HepG2 (cell line): ENCODE data around the gene SHISA5. TPM values are rescaled to one million over a fixed set of nuclear protein-coding genes. Genes with fewer than 3 reads are reported as not detected.

Source experiments
- ATAC-seq: fragments of 200-7000 bp; cut with Tn5 transposase; 3 replicates; pipeline ENCODE4 v1.9.1; 2020; ENCODE audit warnings: mild to moderate bottlenecking, moderate library complexity
- BruUV-seq: library from RNA; stranded (reverse); fragments of 400-500 nt; replicated peaks from 2 replicates; lab custom pipeline; 2021; lab: Mats Ljungman, UMichigan
- CTCF ChIA-PET: fragments of 300-600 bp; formaldehyde crosslinking; extraction: SDS; loops from one replicate; lab custom pipeline; 2021; ENCODE audit warnings: low total read pairs, inconsistent platforms, low intra/inter-chr PET ratio; lab: Yijun Ruan, JAX
- POLR2A ChIA-PET: fragments of 350-600 bp; sonication (Branson Sonifier 250); formaldehyde crosslinking; loops from one replicate; lab custom pipeline; 2020; ENCODE audit warnings: antibody characterized with exemption, inconsistent platforms; lab: Yijun Ruan, JAX
- DNase-seq: peaks from one replicate; pipeline ENCODE4 v3.0.0-alpha.2; 2015; ENCODE audit warnings: low spot score
- FAIRE-seq: peaks from 3 replicates; lab custom pipeline; 2011; peaks lifted over from hg19 to GRCh38; lab: Jason Lieb, UNC
- H2AFZ ChIP-seq: one replicate; pipeline ENCODE4 v1.6.1; 2011; ENCODE audit warnings: low read length, inconsistent platforms
- H3K27ac ChIP-seq: fragments of 300-600 bp; 3 replicates; pipeline ENCODE4 v1.8.0; 2011; ENCODE audit warnings: mixed run types, mild to moderate bottlenecking, mixed read lengths, low read length, inconsistent platforms; ENCODE audit not compliant: insufficient read depth; ENCODE audit errors: extremely low read length
- H3K27me3 ChIP-seq, 2 experiments: fragments of 200-600 bp in 1 of 2; 2 replicates in 1 of 2; 3 replicates in 1 of 2; pipeline versions ENCODE4 v1.6.0 to v1.8.0; 2011; ENCODE audit warnings: low read length in 2 of 2, mild to moderate bottlenecking in 2 of 2, moderate library complexity in 2 of 2, inconsistent platforms in 1 of 2; ENCODE audit not compliant: insufficient read depth in 2 of 2, control insufficient read depth in 1 of 2
- H3K36me3 ChIP-seq, 2 experiments: fragments of 200-600 bp in 1 of 2; replicated peaks in 1 of 2; 2 replicates in 1 of 2; 3 replicates in 1 of 2; pipeline versions ENCODE4 v1.5.1 to v1.8.0; 2011; ENCODE audit warnings: low read length in 2 of 2, inconsistent platforms in 1 of 2; ENCODE audit not compliant: insufficient read depth in 2 of 2, control insufficient read depth in 1 of 2
- H3K4me1 ChIP-seq: 2 replicates; pipeline ENCODE4 v1.5.1; 2012; ENCODE audit warnings: low read length, inconsistent platforms; ENCODE audit not compliant: insufficient read depth
- H3K4me2 ChIP-seq: 2 replicates; pipeline ENCODE4 v1.6.0; 2011; ENCODE audit warnings: low read depth, low read length, inconsistent platforms
- H3K4me3 ChIP-seq, 3 experiments: fragments of 200-600 bp in 1 of 3; sonication (generic), shearing (Covaris generic) in 1 of 3; replicated peaks in 1 of 3; 2 replicates each; pipeline ENCODE4 v1.5.1; 2011 to 2016; ENCODE audit warnings: low read length in 3 of 3, inconsistent platforms in 2 of 3, low read depth in 2 of 3, mild to moderate bottlenecking in 2 of 3, control low read depth in 1 of 3, mixed read lengths in 1 of 3; ENCODE audit not compliant: insufficient read depth in 1 of 3
- H3K79me2 ChIP-seq: one replicate; pipeline ENCODE4 v1.6.1; 2011; ENCODE audit warnings: low read length, inconsistent platforms; ENCODE audit not compliant: insufficient read depth
- H3K9ac ChIP-seq: 2 replicates; pipeline ENCODE4 v1.6.0; 2011; ENCODE audit warnings: mild to moderate bottlenecking, low read depth, low read length, inconsistent platforms; ENCODE audit not compliant: insufficient read depth
- H3K9me3 ChIP-seq: 2 replicates; pipeline ENCODE4 v1.5.1; 2012; ENCODE audit warnings: mild to moderate bottlenecking, low read length
- H4K20me1 ChIP-seq: 2 replicates; pipeline ENCODE4 v1.6.0; 2011; ENCODE audit warnings: inconsistent platforms, mild to moderate bottlenecking, low read length, moderate library complexity; ENCODE audit not compliant: insufficient read depth
- AGO2 ChIP-seq: fragments of 200-400 bp; formaldehyde crosslinking; optimal IDR thresholded peaks from 2 replicates; pipeline ENCODE3; 2017; ENCODE audit warnings: mild to moderate bottlenecking, low read depth, low read length, moderate library complexity
- CHD4 ChIP-seq: fragments of 200-600 bp; sonication (generic); IDR thresholded peaks from 2 replicates; pipeline ENCODE4 v1.7.0; 2017; ENCODE audit warnings: mild to moderate bottlenecking, low read length, borderline replicate concordance
- FOXK1 ChIP-seq: sonication (generic); formaldehyde crosslinking; IDR thresholded peaks from 2 replicates; pipeline ENCODE4 v1.4.0; 2020; ENCODE audit warnings: low read depth, missing genetic modification reagents, borderline replicate concordance
- HOXA5 ChIP-seq: sonication (generic); formaldehyde crosslinking; IDR thresholded peaks from 2 replicates; pipeline ENCODE4 v1.4.0; 2020; ENCODE audit warnings: missing genetic modification reagents
- HOXA7 ChIP-seq: sonication (generic); formaldehyde crosslinking; IDR thresholded peaks from 2 replicates; pipeline ENCODE4 v1.8.1; 2022; ENCODE audit warnings: mild to moderate bottlenecking, missing genetic modification reagents, moderate library complexity
- NFE2L2 ChIP-seq: fragments of 150-350 bp; IDR thresholded peaks from 2 replicates; pipeline ENCODE4 v1.6.1; 2014; ENCODE audit warnings: low read length
- NR2F1 ChIP-seq, 2 experiments: fragments of 450-650 bp in 1 of 2; formaldehyde crosslinking in 1 of 2; IDR thresholded peaks; 2 replicates each; pipeline versions ENCODE4 v1.5.0 to v1.6.1; 2016 to 2020; ENCODE audit warnings: mild to moderate bottlenecking in 1 of 2, missing compliant biosample characterization in 1 of 2, missing genetic modification reagents in 1 of 2, moderate library complexity in 1 of 2
- RBFOX2 ChIP-seq: fragments of 200-400 bp; formaldehyde crosslinking; IDR thresholded peaks from 2 replicates; pipeline ENCODE4 v1.6.1; 2017; ENCODE audit warnings: low read depth, mild to moderate bottlenecking, low read length
- TBX2 ChIP-seq: sonication (generic); formaldehyde crosslinking; IDR thresholded peaks from 2 replicates; pipeline ENCODE4 v1.5.0; 2020; ENCODE audit warnings: missing genetic modification reagents, mild to moderate bottlenecking, borderline replicate concordance
- TRIM24 ChIP-seq: sonication (generic); formaldehyde crosslinking; IDR thresholded peaks from 2 replicates; pipeline ENCODE4 v1.8.0; 2022; ENCODE audit warnings: mild to moderate bottlenecking, missing genetic modification reagents
- ZNF274 ChIP-seq: sonication (generic); formaldehyde crosslinking; IDR thresholded peaks from 2 replicates; pipeline ENCODE4 v1.5.1; 2020; ENCODE audit warnings: mild to moderate bottlenecking, missing genetic modification reagents
- ZNF530 ChIP-seq: sonication (generic); formaldehyde crosslinking; IDR thresholded peaks from 2 replicates; pipeline ENCODE4 v1.5.0; 2020; ENCODE audit warnings: low read depth, mild to moderate bottlenecking, missing genetic modification reagents
- ZNF788 ChIP-seq: sonication (generic); formaldehyde crosslinking; IDR thresholded peaks from 2 replicates; pipeline ENCODE4 v1.5.0; 2020; ENCODE audit warnings: mild to moderate bottlenecking, missing genetic modification reagents, borderline replicate concordance
- ZSCAN12 ChIP-seq: sonication (generic); formaldehyde crosslinking; IDR thresholded peaks from 2 replicates; pipeline ENCODE4 v1.9.0; 2021; ENCODE audit warnings: mild to moderate bottlenecking, missing genetic modification reagents
- WGBS: methylation state at CpG from one replicate; pipeline ENCODE4 v1.1.6; 2017; ENCODE audit warnings: low lambda C conversion rate; 5-methylcytosine and 5-hydroxymethylcytosine counted together
- in situ Hi-C: cut with HindIII; loops from 2 replicates; pipeline ENCODE4 v1.10.0; 2017; ENCODE audit warnings: low pct_unique_long_range_greater_than_20kb; ENCODE audit not compliant: extremely low pct_ligation_motif_present
- intact Hi-C: fragments of 100-400 bp; cut with micrococcal nuclease; formaldehyde crosslinking; loops from one replicate; pipeline ENCODE4 v1.10.0; 2022; ENCODE audit not compliant: unreplicated experiment
- polyA plus RNA-seq, 8 experiments: library from polyadenylated mRNA; depleted of rRNA in 3 of 8; stranded (reverse) in 7 of 8; unstranded in 1 of 8; fragments of >200 nt; fragmentation: Illumina TruSeq in 4 of 8; extraction: Trizol in 4 of 8; gene quantifications; 2 replicates each; pipeline versions ENCODE4 v1.2.1 to v1.2.3, GENCODE V29; 2011 to 2016; ENCODE audit warnings: low read depth in 4 of 8, missing spikeins in 1 of 8, mixed read lengths in 1 of 8; ENCODE audit not compliant: insufficient read depth in 1 of 8
- total RNA-seq, 5 experiments: library from RNA; depleted of rRNA; stranded (reverse); fragments of >200 nt; fragmentation: Illumina TruSeq; extraction: Trizol; gene quantifications; 2 replicates each; pipeline ENCODE4 v1.2.3, GENCODE V29; 2016; ENCODE audit warnings: low read depth in 1 of 5
- TF ChIP-seq, protein P1 (sequence below): sonication (generic); formaldehyde crosslinking; IDR thresholded peaks from 2 replicates; pipeline ENCODE4 v1.5.0; 2020; ENCODE audit warnings: missing genetic modification reagents
- TF ChIP-seq, protein P2 (sequence below): sonication (generic); formaldehyde crosslinking; IDR thresholded peaks from 2 replicates; pipeline ENCODE4 v1.8.0; 2022; ENCODE audit warnings: mild to moderate bottlenecking, missing genetic modification reagents; ENCODE audit not compliant: insufficient replicate concordance
- TF ChIP-seq, protein P3 (sequence below): sonication (generic); formaldehyde crosslinking; IDR thresholded peaks from 2 replicates; pipeline ENCODE4 v1.5.1; 2020; ENCODE audit warnings: mild to moderate bottlenecking, missing genetic modification reagents, borderline replicate concordance

Gene SHISA5
- total and polyA plus RNA-seq, 2 of the 13 experiments (the other 11 are each of a cell fraction or from before 2014, with no cell fraction given) = 75.8 to 91.4 TPM

GRCh38 chr3:48426401-48426909 is 77.5 kb downstream of the SHISA5 start:
- no peak for ATAC-seq
- H3K4me3 ChIP-seq = peak overlapping the region; percentile 79 to 93 (median 86)
- H3K27ac ChIP-seq = peak overlapping the region; percentile 99
- no peak overlapping the region for H2AFZ ChIP-seq
- peaks cover 69% of the 10 kb centered on the region for H3K79me2 ChIP-seq
- no peak for FAIRE-seq
- ChIA-PET CTCF (interaction anchor here (3.1 kb wide), 1 partner anchor 9 kb away, joined by 14 read pairs; no protein-coding TSS in a partner anchor), POLR2A (interaction anchor here (0.9 to 9.0 kb wide), 6 partner anchors 7 to 47 kb away, joined by 3 to 130 read pairs (median 10); partner anchors contain the start of genes CCDC51 and TMA7)
- in situ Hi-C loops = no loop called here
- no peak for DNase-seq
- peaks cover 79% of the 10 kb centered on the region for H3K4me1 ChIP-seq
- WGBS = 29% methylated on average over 10 of the region's 11 CpGs
- no peaks in the 10 kb centered on the region for H3K27me3 ChIP-seq
- H4K20me1 ChIP-seq = peaks cover 68% of the 10 kb centered on the region
- peaks cover 26 to 43% of the 10 kb centered on the region in 2 experiments; a peak in 4 of 5 replicates for H3K36me3 ChIP-seq
- H3K9ac ChIP-seq = peak overlapping the region; percentile 96
- intact Hi-C loops = no loop called here
- H3K9me3 ChIP-seq = no peaks in the 10 kb centered on the region
- no TSS peak for BruUV-seq
- peak overlapping the region; percentile 100 for H3K4me2 ChIP-seq
- TF ChIP-seq NFE2L2 (no peak), FOXK1 (CRISPR knock-in tag) (no peak), NR2F1 (CRISPR knock-in tag; IDR thresholded peaks at IDR 0.05) (no peak), ZNF788 (CRISPR knock-in tag) (no peak; the same call in 1 of the 2 replicates), ZNF530 (CRISPR knock-in tag) (no peak), ZSCAN12 (CRISPR knock-in tag) (no peak), HOXA5 (no peak), HOXA7 (CRISPR knock-in tag) (no peak), CHD4 (no peak), RBFOX2 (peak; percentile 63; the same call in 1 of the 2 replicates), AGO2 (peak; percentile 93), TRIM24 (CRISPR knock-in tag) (no peak), TBX2 (peak; percentile 55; the same call in 1 of the 2 replicates), ZNF274 (CRISPR knock-in tag) (peak; percentile 15; the same call in 1 of the 2 replicates)
- TF ChIP-seq, protein P1, sequence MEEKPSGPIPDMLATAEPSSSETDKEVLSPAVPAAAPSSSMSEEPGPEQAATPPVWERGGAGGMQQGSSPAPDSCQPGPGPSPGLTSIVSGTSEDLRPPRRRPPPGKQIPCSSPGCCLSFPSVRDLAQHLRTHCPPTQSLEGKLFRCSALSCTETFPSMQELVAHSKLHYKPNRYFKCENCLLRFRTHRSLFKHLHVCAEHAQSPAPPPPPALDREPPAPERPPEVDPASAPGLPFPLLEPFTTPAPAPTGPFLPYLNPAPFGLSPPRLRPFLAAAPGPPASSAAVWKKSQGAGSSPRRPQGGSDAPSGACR = no peak
- TF ChIP-seq, protein P2, sequence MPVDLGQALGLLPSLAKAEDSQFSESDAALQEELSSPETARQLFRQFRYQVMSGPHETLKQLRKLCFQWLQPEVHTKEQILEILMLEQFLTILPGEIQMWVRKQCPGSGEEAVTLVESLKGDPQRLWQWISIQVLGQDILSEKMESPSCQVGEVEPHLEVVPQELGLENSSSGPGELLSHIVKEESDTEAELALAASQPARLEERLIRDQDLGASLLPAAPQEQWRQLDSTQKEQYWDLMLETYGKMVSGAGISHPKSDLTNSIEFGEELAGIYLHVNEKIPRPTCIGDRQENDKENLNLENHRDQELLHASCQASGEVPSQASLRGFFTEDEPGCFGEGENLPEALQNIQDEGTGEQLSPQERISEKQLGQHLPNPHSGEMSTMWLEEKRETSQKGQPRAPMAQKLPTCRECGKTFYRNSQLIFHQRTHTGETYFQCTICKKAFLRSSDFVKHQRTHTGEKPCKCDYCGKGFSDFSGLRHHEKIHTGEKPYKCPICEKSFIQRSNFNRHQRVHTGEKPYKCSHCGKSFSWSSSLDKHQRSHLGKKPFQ = no peak
- TF ChIP-seq, protein P3, sequence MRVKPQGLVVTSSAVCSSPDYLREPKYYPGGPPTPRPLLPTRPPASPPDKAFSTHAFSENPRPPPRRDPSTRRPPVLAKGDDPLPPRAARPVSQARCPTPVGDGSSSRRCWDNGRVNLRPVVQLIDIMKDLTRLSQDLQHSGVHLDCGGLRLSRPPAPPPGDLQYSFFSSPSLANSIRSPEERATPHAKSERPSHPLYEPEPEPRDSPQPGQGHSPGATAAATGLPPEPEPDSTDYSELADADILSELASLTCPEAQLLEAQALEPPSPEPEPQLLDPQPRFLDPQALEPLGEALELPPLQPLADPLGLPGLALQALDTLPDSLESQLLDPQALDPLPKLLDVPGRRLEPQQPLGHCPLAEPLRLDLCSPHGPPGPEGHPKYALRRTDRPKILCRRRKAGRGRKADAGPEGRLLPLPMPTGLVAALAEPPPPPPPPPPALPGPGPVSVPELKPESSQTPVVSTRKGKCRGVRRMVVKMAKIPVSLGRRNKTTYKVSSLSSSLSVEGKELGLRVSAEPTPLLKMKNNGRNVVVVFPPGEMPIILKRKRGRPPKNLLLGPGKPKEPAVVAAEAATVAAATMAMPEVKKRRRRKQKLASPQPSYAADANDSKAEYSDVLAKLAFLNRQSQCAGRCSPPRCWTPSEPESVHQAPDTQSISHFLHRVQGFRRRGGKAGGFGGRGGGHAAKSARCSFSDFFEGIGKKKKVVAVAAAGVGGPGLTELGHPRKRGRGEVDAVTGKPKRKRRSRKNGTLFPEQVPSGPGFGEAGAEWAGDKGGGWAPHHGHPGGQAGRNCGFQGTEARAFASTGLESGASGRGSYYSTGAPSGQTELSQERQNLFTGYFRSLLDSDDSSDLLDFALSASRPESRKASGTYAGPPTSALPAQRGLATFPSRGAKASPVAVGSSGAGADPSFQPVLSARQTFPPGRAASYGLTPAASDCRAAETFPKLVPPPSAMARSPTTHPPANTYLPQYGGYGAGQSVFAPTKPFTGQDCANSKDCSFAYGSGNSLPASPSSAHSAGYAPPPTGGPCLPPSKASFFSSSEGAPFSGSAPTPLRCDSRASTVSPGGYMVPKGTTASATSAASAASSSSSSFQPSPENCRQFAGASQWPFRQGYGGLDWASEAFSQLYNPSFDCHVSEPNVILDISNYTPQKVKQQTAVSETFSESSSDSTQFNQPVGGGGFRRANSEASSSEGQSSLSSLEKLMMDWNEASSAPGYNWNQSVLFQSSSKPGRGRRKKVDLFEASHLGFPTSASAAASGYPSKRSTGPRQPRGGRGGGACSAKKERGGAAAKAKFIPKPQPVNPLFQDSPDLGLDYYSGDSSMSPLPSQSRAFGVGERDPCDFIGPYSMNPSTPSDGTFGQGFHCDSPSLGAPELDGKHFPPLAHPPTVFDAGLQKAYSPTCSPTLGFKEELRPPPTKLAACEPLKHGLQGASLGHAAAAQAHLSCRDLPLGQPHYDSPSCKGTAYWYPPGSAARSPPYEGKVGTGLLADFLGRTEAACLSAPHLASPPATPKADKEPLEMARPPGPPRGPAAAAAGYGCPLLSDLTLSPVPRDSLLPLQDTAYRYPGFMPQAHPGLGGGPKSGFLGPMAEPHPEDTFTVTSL (CRISPR knock-in tag) = no peak
